SK-N-SH (cell line): ENCODE measurements around the gene AJUBA. TPM values are rescaled to one million over a fixed set of nuclear protein-coding genes. Genes with fewer than 3 reads are reported as not detected.

Experiments
- CTCF ChIA-PET: fragments of 300-600, 350-600 bp; formaldehyde crosslinking; extraction: SDS; loops from one replicate; lab custom pipeline; 2021; lab: Yijun Ruan, JAX
- POLR2A ChIA-PET: fragments of 350-600 bp; sonication (Branson Sonifier 250); formaldehyde crosslinking; extraction: SDS; loops from one replicate; lab custom pipeline; 2020; ENCODE audit warnings: antibody characterized with exemption, inconsistent platforms; lab: Yijun Ruan, JAX
- DNase-seq: peaks from one replicate; pipeline ENCODE4 v3.0.0; 2012
- H2AFZ ChIP-seq: fragments of 200-600 bp; sonication (generic); 2 replicates; pipeline ENCODE4 v1.8.1; 2016; ENCODE audit warnings: antibody characterized with exemption, mild to moderate bottlenecking, low read depth
- H3F3A ChIP-seq: fragments of 200-600 bp; sonication (generic); replicated peaks from 2 replicates; pipeline ENCODE3; 2016; ENCODE audit warnings: antibody characterized with exemption, mild to moderate bottlenecking; ENCODE audit not compliant: insufficient read depth
- H3K27ac ChIP-seq, 2 experiments: fragments of 200-500 bp in 1 of 2; fragments of 200-600 bp in 1 of 2; sonication (Bioruptor generic) in 1 of 2; sonication (generic), shearing (Covaris generic) in 1 of 2; 2 replicates each; pipeline versions ENCODE4 v1.5.1 to v1.6.1; 2014 to 2016; ENCODE audit warnings: low read depth in 2 of 2, inconsistent platforms in 1 of 2, low read length in 1 of 2, mild to moderate bottlenecking in 1 of 2, mixed read lengths in 1 of 2
- H3K27me3 ChIP-seq: fragments of 200-600 bp; sonication (generic), shearing (Covaris generic); 2 replicates; pipeline ENCODE4 v1.6.1; 2016; ENCODE audit warnings: mixed run types; ENCODE audit not compliant: insufficient read depth
- H3K36me3 ChIP-seq, 2 experiments: fragments of 200-500 bp in 1 of 2; fragments of 200-600 bp in 1 of 2; sonication (Bioruptor generic) in 1 of 2; sonication (generic) in 1 of 2; replicated peaks in 1 of 2; 2 replicates each; pipeline versions ENCODE3 to v1.5.1; 2014 to 2016; ENCODE audit warnings: low read length in 1 of 2, mild to moderate bottlenecking in 1 of 2; ENCODE audit not compliant: insufficient read depth in 2 of 2, control insufficient read depth in 1 of 2
- H3K4me1 ChIP-seq, 2 experiments: fragments of 200-500 bp in 1 of 2; fragments of 200-600 bp in 1 of 2; sonication (Bioruptor generic) in 1 of 2; sonication (generic), shearing (Covaris generic) in 1 of 2; 2 replicates each; pipeline versions ENCODE4 v1.5.1 to v1.6.1; 2014 to 2016; ENCODE audit warnings: low read depth in 1 of 2, low read length in 1 of 2, mixed run types in 1 of 2; ENCODE audit not compliant: insufficient read depth in 2 of 2, control insufficient read depth in 1 of 2
- H3K4me2 ChIP-seq: fragments of 200-600 bp; sonication (generic), shearing (Covaris generic); 2 replicates; pipeline ENCODE4 v1.6.1; 2017; ENCODE audit warnings: mixed run types
- H3K4me3 ChIP-seq, 2 experiments: fragments of 200-500 bp in 1 of 2; fragments of 200-600 bp in 1 of 2; sonication (Bioruptor generic) in 1 of 2; sonication (generic), shearing (Covaris generic) in 1 of 2; 2 replicates each; pipeline versions ENCODE4 v1.5.1 to v1.8.1; 2014 to 2016; ENCODE audit warnings: low read depth in 2 of 2, inconsistent platforms in 1 of 2, low read length in 1 of 2, mild to moderate bottlenecking in 1 of 2, mixed read lengths in 1 of 2, moderate library complexity in 1 of 2
- H3K79me2 ChIP-seq: fragments of 200-600 bp; sonication (generic); 2 replicates; pipeline ENCODE4 v1.8.1; 2017; ENCODE audit warnings: mild to moderate bottlenecking; ENCODE audit not compliant: insufficient read depth
- H3K9ac ChIP-seq: fragments of 200-600 bp; sonication (generic); 2 replicates; pipeline ENCODE4 v1.6.1; 2017; ENCODE audit warnings: mixed run types
- H3K9me2 ChIP-seq: fragments of 200-600 bp; sonication (generic); 2 replicates; pipeline ENCODE4 v1.6.1; 2017; ENCODE audit warnings: mixed run types
- H3K9me3 ChIP-seq: fragments of 200-600 bp; sonication (generic); 2 replicates; pipeline ENCODE4 v1.6.1; 2017; ENCODE audit warnings: mixed run types, mild to moderate bottlenecking, moderate library complexity
- H4K20me1 ChIP-seq: fragments of 200-600 bp; sonication (generic); 2 replicates; pipeline ENCODE4 v1.6.1; 2017; ENCODE audit warnings: mild to moderate bottlenecking, mixed run types; ENCODE audit not compliant: insufficient read depth
- CHD2 ChIP-seq: fragments of 150-350 bp; IDR thresholded peaks from 2 replicates; pipeline ENCODE4 v1.6.1; 2018; ENCODE audit warnings: low read length; ENCODE audit not compliant: partially characterized antibody
- EP300 ChIP-seq, 2 experiments: IDR thresholded peaks; 2 replicates each; pipeline versions ENCODE4 v1.4.0 to v1.6.1; 2012; ENCODE audit warnings: borderline replicate concordance in 1 of 2, low read depth in 1 of 2, low read length in 1 of 2
- FOSL2 ChIP-seq: IDR thresholded peaks from 2 replicates; pipeline ENCODE4 v1.4.0; 2012; ENCODE audit warnings: low read depth, mild to moderate bottlenecking, moderate library complexity, borderline replicate concordance
- FOXM1 ChIP-seq: IDR thresholded peaks from 2 replicates; pipeline ENCODE4 v1.4.0; 2012; ENCODE audit warnings: low read depth, mild to moderate bottlenecking
- GATA2 ChIP-seq: sonication (generic); formaldehyde crosslinking; IDR thresholded peaks from 2 replicates; pipeline ENCODE4 v1.5.0; 2020; ENCODE audit warnings: mild to moderate bottlenecking, missing genetic modification reagents
- IRF3 ChIP-seq: fragments of 150-350 bp; IDR thresholded peaks from 2 replicates; pipeline ENCODE4 v1.6.1; 2016; ENCODE audit warnings: mild to moderate bottlenecking, low read depth, low read length
- NRF1 ChIP-seq: IDR thresholded peaks from 2 replicates; pipeline ENCODE4 v1.6.1; 2012; ENCODE audit warnings: low read depth, mild to moderate bottlenecking, low read length
- POLR2AphosphoS5 ChIP-seq: IDR thresholded peaks from 2 replicates; pipeline ENCODE4 v1.6.1; 2012; ENCODE audit warnings: low read depth, low read length
- RXRA ChIP-seq: IDR thresholded peaks from 2 replicates; pipeline ENCODE4 v1.4.0; 2012; ENCODE audit warnings: low read depth, mild to moderate bottlenecking, borderline replicate concordance
- TAF1 ChIP-seq: IDR thresholded peaks from 2 replicates; pipeline ENCODE4 v1.6.1; 2012; ENCODE audit warnings: low read depth, mild to moderate bottlenecking, low read length, moderate library complexity, borderline replicate concordance
- USF1 ChIP-seq: IDR thresholded peaks from 2 replicates; pipeline ENCODE4 v1.4.0; 2012; ENCODE audit warnings: low read depth, borderline replicate concordance
- YY1 ChIP-seq: IDR thresholded peaks from 2 replicates; pipeline ENCODE4 v1.4.0; 2012; ENCODE audit warnings: low read depth, mild to moderate bottlenecking
- ZBTB33 ChIP-seq: IDR thresholded peaks from 2 replicates; pipeline ENCODE4 v1.4.0; 2012; ENCODE audit warnings: low read depth, borderline replicate concordance
- WGBS: methylation state at CpG from one replicate; pipeline ENCODE4 v1.1.6; 2017; ENCODE audit warnings: low lambda C conversion rate; 5-methylcytosine and 5-hydroxymethylcytosine counted together
- polyA plus RNA-seq, 3 experiments: library from polyadenylated mRNA; depleted of rRNA; stranded (reverse); fragments of >200 nt; gene quantifications; 2 replicates each; pipeline ENCODE4 v1.2.3, GENCODE V29; 2012

Gene AJUBA
- polyA plus RNA-seq, 1 of the 3 experiments (the other 2 are of a cell fraction) = 24.4 TPM

GRCh38 chr14:23020143-23021128 lies 38.1 kb upstream of the AJUBA start:
- Histone ChIP-seq H3K4me2 (no peak overlapping the region), H3K36me3 (peaks cover 0 to 2% of the 10 kb centered on the region in 2 experiments), H3K9ac (no peak overlapping the region), H3K9me2 (no peaks in the 10 kb centered on the region), H3F3A (peaks cover 6% of the 10 kb centered on the region), H3K27me3 (no peaks in the 10 kb centered on the region)
- peak; percentile 1 for DNase-seq
- WGBS = over 99% methylated on average over 7 of the region's 7 CpGs
- TF ChIP-seq CHD2 (no peak), TAF1 (no peak), EP300 (IDR thresholded peaks at IDR 0.05; ENCODE audit: borderline replicate concordance in 1 of 2, low read depth in 1 of 2, low read length in 1 of 2) (no peak), FOSL2 (no peak), YY1 (no peak), ZBTB33 (no peak), GATA2 (CRISPR knock-in tag) (no peak), IRF3 (no peak), NRF1 (no peak), RXRA (no peak), POLR2AphosphoS5 (no peak), FOXM1 (no peak), USF1 (no peak)
- TF ChIP-seq, all 33 proteins: peak for 0
- Histone ChIP-seq H3K27ac (no peak overlapping the region), H4K20me1 (no peaks in the 10 kb centered on the region), H3K9me3 (no peaks in the 10 kb centered on the region), H3K4me1 (peaks cover 4 to 6% of the 10 kb centered on the region in 2 experiments; a peak in 2 of 4 replicates), H3K4me3 (no peak overlapping the region), H2AFZ (no peak overlapping the region), H3K79me2 (no peaks in the 10 kb centered on the region)
- CTCF ChIA-PET = interaction anchor here (0.7 to 1.1 kb wide), 4 partner anchors 13 to 48 kb away, joined by 3 to 6 read pairs (median 4); partner anchors contain the start of gene CDH24
- POLR2A ChIA-PET = interaction anchor here (0.6 to 1.4 kb wide), 3 partner anchors 14 to 468 kb away, joined by 3 read pairs; no protein-coding TSS in a partner anchor
